H9 (cell line): Measurements from ENCODE around the gene GPC6. TPM values are rescaled to one million over a fixed set of nuclear protein-coding genes. Genes with fewer than 3 reads are reported as not detected.

ENCODE experiments used
- DNase-seq: peaks from one replicate; pipeline ENCODE4 v3.0.0-alpha.2; 2017
- H2AFZ ChIP-seq: one replicate; pipeline ENCODE4 v1.6.1; 2013; ENCODE audit warnings: mild to moderate bottlenecking, low read length, control low read depth, moderate library complexity
- H2AK5ac ChIP-seq: 2 replicates; pipeline ENCODE4 v1.6.1; 2013; ENCODE audit warnings: low read length, control low read depth, mixed read lengths; ENCODE audit not compliant: insufficient read length
- H2BK120ac ChIP-seq: one replicate; pipeline ENCODE4 v1.6.1; 2013; ENCODE audit warnings: low read depth, mild to moderate bottlenecking, low read length, control low read depth, inconsistent platforms; ENCODE audit not compliant: poor library complexity, severe bottlenecking
- H2BK12ac ChIP-seq: 2 replicates; pipeline ENCODE4 v1.6.1; 2013; ENCODE audit warnings: low read length, control low read depth, mixed read lengths, low read depth; ENCODE audit not compliant: insufficient read length
- H2BK15ac ChIP-seq: 2 replicates; pipeline ENCODE4 v1.6.1; 2013; ENCODE audit warnings: low read depth, low read length, control low read depth
- H2BK20ac ChIP-seq: one replicate; pipeline ENCODE4 v1.6.1; 2013; ENCODE audit warnings: low read depth, mild to moderate bottlenecking, low read length, control low read depth, inconsistent platforms; ENCODE audit not compliant: poor library complexity, severe bottlenecking
- H2BK5ac ChIP-seq: 2 replicates; pipeline ENCODE4 v1.6.1; 2013; ENCODE audit warnings: low read length, control low read depth, mixed read lengths; ENCODE audit not compliant: insufficient read length
- H3K14ac ChIP-seq: 2 replicates; pipeline ENCODE4 v1.6.1; 2013; ENCODE audit warnings: low read length, control low read depth; ENCODE audit not compliant: insufficient read depth
- H3K18ac ChIP-seq: 2 replicates; pipeline ENCODE4 v1.6.1; 2013; ENCODE audit warnings: low read depth, mild to moderate bottlenecking, mixed read lengths, low read length, control low read depth; ENCODE audit not compliant: insufficient read length
- H3K23ac ChIP-seq: 2 replicates; pipeline ENCODE4 v1.6.1; 2013; ENCODE audit warnings: low read length, control low read depth, mixed read lengths, low read depth; ENCODE audit not compliant: insufficient read length
- H3K23me2 ChIP-seq: 2 replicates; pipeline ENCODE4 v1.6.1; 2013; ENCODE audit warnings: low read depth, mild to moderate bottlenecking, mixed read lengths, low read length, control low read depth; ENCODE audit not compliant: insufficient read length, poor library complexity, severe bottlenecking
- H3K27ac ChIP-seq: 2 replicates; pipeline ENCODE4 v1.5.1; 2013; ENCODE audit warnings: low read length, control low read depth, mixed read lengths, low read depth; ENCODE audit not compliant: insufficient read length
- H3K27me3 ChIP-seq: 2 replicates; pipeline ENCODE4 v1.6.1; 2013; ENCODE audit warnings: low read length, control low read depth, inconsistent platforms; ENCODE audit not compliant: insufficient read depth
- H3K4ac ChIP-seq: 2 replicates; pipeline ENCODE4 v1.6.1; 2013; ENCODE audit warnings: low read depth, mild to moderate bottlenecking, control low read depth, inconsistent platforms, low read length, moderate library complexity
- H3K4me1 ChIP-seq: 2 replicates; pipeline ENCODE4 v1.6.1; 2013; ENCODE audit warnings: low read length, control low read depth, inconsistent platforms; ENCODE audit not compliant: insufficient read depth
- H3K4me2 ChIP-seq: 2 replicates; pipeline ENCODE4 v1.6.1; 2013; ENCODE audit warnings: low read length, control low read depth, mixed read lengths; ENCODE audit not compliant: insufficient read length, insufficient read depth
- H3K56ac ChIP-seq: 2 replicates; pipeline ENCODE4 v1.6.1; 2013; ENCODE audit warnings: low read depth, mild to moderate bottlenecking, mixed read lengths, low read length, control low read depth; ENCODE audit not compliant: insufficient read length
- H3K79me1 ChIP-seq: 2 replicates; pipeline ENCODE4 v1.6.1; 2013; ENCODE audit warnings: low read depth, mild to moderate bottlenecking, moderate library complexity, low read length, control low read depth, inconsistent platforms; ENCODE audit not compliant: insufficient read depth, poor library complexity, severe bottlenecking
- H3K79me2 ChIP-seq: 2 replicates; pipeline ENCODE4 v1.6.1; 2013; ENCODE audit warnings: low read length, control low read depth, inconsistent platforms; ENCODE audit not compliant: insufficient read depth
- H3K9ac ChIP-seq: 2 replicates; pipeline ENCODE4 v1.6.1; 2013; ENCODE audit warnings: low read length, control low read depth, mixed read lengths; ENCODE audit not compliant: insufficient read length; ENCODE audit errors: extremely low read depth
- H3K9me3 ChIP-seq: one replicate; pipeline ENCODE4 v1.6.1; 2013; ENCODE audit warnings: low read depth, low read length, inconsistent platforms; ENCODE audit not compliant: control insufficient read depth
- H3T11ph ChIP-seq: one replicate; pipeline ENCODE4 v1.6.1; 2013; ENCODE audit warnings: mild to moderate bottlenecking, low read length, control low read depth, inconsistent platforms
- H4K20me1 ChIP-seq: one replicate; pipeline ENCODE4 v1.6.1; 2013; ENCODE audit not compliant: control insufficient read depth, insufficient read length, insufficient read depth
- H4K5ac ChIP-seq: 2 replicates; pipeline ENCODE4 v1.6.1; 2013; ENCODE audit warnings: low read depth, mild to moderate bottlenecking, mixed read lengths, low read length, control low read depth; ENCODE audit not compliant: insufficient read length
- H4K8ac ChIP-seq: replicated peaks from 2 replicates; pipeline ENCODE4 v1.6.1; 2013; ENCODE audit warnings: low read length, control low read depth, mixed read lengths, low read depth; ENCODE audit not compliant: insufficient read length
- H4K91ac ChIP-seq: 2 replicates; pipeline ENCODE4 v1.6.1; 2013; ENCODE audit warnings: low read depth, mild to moderate bottlenecking, moderate library complexity, mixed read lengths, low read length, control low read depth; ENCODE audit not compliant: insufficient read length
- H3K27ac Mint-ChIP-seq, 3 experiments: 2 replicates in 2 of 3; 3 replicates in 1 of 3; pipeline ENCODE4 v1.8.0; 2020 to 2021; ENCODE audit warnings: mixed read lengths in 3 of 3, mild to moderate bottlenecking in 1 of 3, moderate library complexity in 1 of 3
- H3K27me3 Mint-ChIP-seq: 2 replicates; pipeline ENCODE4 v1.8.0; 2021; ENCODE audit warnings: low read depth, mild to moderate bottlenecking, moderate library complexity, mixed read lengths
- H3K36me3 Mint-ChIP-seq, 3 experiments: 2 replicates in 2 of 3; 3 replicates in 1 of 3; pipeline ENCODE4 v1.8.0; 2020 to 2021; ENCODE audit warnings: low read depth in 3 of 3, mixed read lengths in 3 of 3; ENCODE audit not compliant: insufficient read depth in 1 of 3
- H3K4me1 Mint-ChIP-seq, 2 experiments: 2 replicates each; pipeline ENCODE4 v1.8.0; 2020; ENCODE audit warnings: mixed read lengths in 2 of 2
- H3K4me3 Mint-ChIP-seq, 2 experiments: 2 replicates in 1 of 2; 3 replicates in 1 of 2; pipeline ENCODE4 v1.8.0; 2020 to 2021; ENCODE audit warnings: mild to moderate bottlenecking in 2 of 2, mixed read lengths in 2 of 2, moderate library complexity in 1 of 2
- H3K9me3 Mint-ChIP-seq, 2 experiments: 2 replicates in 1 of 2; 3 replicates in 1 of 2; pipeline ENCODE4 v1.8.0; 2020; ENCODE audit warnings: mild to moderate bottlenecking in 2 of 2, mixed read lengths in 2 of 2, moderate library complexity in 1 of 2
- CTCF ChIP-seq: fragments of 200-600 bp; sonication (generic); conservative IDR thresholded peaks from 3 replicates; pipeline ENCODE4 v1.8.0; 2021; ENCODE audit warnings: antibody characterized with exemption, mild to moderate bottlenecking
- WGBS: extraction: QIAGEN DNeasy Blood & Tissue Kit; methylation state at CpG from one replicate; pipeline ENCODE4 v1.1.7; 2013; ENCODE audit warnings: missing lambda C conversion rate, low lambda C conversion rate, mixed read lengths; ENCODE audit not compliant: insufficient read length; ENCODE audit errors: extremely low coverage; 5-methylcytosine and 5-hydroxymethylcytosine counted together
- total RNA-seq: library from RNA; stranded (reverse); gene quantifications from 2 replicates; pipeline ENCODE4 v1.2.1, GENCODE V29; 2021

GPC6 gene
- total RNA-seq, 1 experiment from 2014 or later: 15.6 TPM

GRCh38 chr13:93724187-93724586 is 497.6 kb downstream of the GPC6 start:
- Mint-ChIP-seq H3K4me1 (peaks cover 8% of the 10 kb centered on the region in 2 experiments), H3K27me3 (no peaks in the 10 kb centered on the region), H3K9me3 (no peaks in the 10 kb centered on the region; a peak in 1 of 5 replicates), H3K4me3 (no peak overlapping the region), H3K36me3 (no peaks in the 10 kb centered on the region; a peak in 2 of 7 replicates), H3K27ac (no peak overlapping the region)
- Histone ChIP-seq H4K91ac (no peak overlapping the region), H2BK120ac (no peak overlapping the region), H4K8ac (no peak overlapping the region), H3K79me2 (no peaks in the 10 kb centered on the region), H3K18ac (no peak overlapping the region), H3K27ac (no peak overlapping the region), H3K9ac (no peak overlapping the region), H3K23me2 (no peaks in the 10 kb centered on the region), H3K14ac (no peak overlapping the region), H2BK12ac (no peak overlapping the region), H3K9me3 (no peaks in the 10 kb centered on the region), H4K20me1 (peaks cover 3% of the 10 kb centered on the region), H3T11ph (no peak overlapping the region), H2BK15ac (no peak overlapping the region), H3K4me2 (no peak overlapping the region), H2BK20ac (no peak overlapping the region), H4K5ac (no peak overlapping the region), H3K79me1 (no peaks in the 10 kb centered on the region), H2BK5ac (no peak overlapping the region), H2AFZ (no peak overlapping the region), H3K4ac (no peak overlapping the region), H3K56ac (no peak overlapping the region), H3K4me1 (0 out of 2 replicates have a peak, but pooled peaks cover 3% of the 10 kb centered on the region), H3K23ac (no peak overlapping the region), H3K27me3 (no peaks in the 10 kb centered on the region), H2AK5ac (no peak overlapping the region)
- no CpG with 5 or more reads among the region's 1 CpG for WGBS
- no peak for TF ChIP-seq CTCF
- no peak for DNase-seq
